HG03442 (cell line): Measurements from ENCODE around the gene HIRA.

Experiments used
- ATAC-seq: cut with Tn5 transposase; IDR thresholded peaks from one replicate; pipeline ENCODE4 v1.9.1; 2021; ENCODE audit warnings: mild to moderate bottlenecking, moderate library complexity; ENCODE audit not compliant: unreplicated experiment

HIRA gene

DNA sequence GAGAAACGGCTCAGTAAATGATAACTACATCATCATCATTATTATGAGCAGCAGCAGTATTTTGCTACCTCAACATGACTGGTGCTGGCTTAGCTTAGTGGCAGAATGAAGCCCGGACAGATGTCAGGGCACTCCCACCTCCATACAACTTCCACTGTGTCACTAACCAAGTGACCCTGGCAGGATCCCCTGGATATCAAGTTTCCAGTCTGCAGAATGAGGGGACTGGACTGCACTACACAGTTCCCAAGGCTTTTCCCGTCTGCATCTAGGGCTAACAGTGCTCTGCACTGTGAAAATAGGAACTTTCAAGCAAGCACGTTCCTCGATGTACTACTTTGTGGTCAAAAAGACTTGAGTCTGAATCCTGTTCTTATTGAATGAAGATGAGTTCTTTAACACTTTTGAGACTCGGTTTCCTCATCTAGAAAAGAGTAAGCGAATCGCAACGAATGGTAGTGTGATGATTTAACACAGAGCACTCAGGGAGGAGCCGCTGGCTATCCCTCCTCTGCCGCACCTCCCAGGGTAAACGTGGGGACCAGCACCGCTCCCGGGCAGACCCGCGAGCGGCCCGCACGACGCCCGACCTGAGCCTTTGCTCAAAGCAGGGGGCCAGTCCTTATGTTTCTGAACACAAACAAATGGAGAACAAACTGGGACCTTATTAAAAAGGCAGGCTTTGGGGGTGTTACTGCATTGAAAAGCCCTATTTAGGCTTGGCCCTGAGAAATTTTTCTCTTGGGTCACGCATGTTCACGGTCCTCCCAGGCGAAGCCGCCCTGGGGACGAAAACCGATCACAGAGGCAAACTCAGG, 140.9 kb downstream of the HIRA start:
- no peak for ATAC-seq

DNA sequence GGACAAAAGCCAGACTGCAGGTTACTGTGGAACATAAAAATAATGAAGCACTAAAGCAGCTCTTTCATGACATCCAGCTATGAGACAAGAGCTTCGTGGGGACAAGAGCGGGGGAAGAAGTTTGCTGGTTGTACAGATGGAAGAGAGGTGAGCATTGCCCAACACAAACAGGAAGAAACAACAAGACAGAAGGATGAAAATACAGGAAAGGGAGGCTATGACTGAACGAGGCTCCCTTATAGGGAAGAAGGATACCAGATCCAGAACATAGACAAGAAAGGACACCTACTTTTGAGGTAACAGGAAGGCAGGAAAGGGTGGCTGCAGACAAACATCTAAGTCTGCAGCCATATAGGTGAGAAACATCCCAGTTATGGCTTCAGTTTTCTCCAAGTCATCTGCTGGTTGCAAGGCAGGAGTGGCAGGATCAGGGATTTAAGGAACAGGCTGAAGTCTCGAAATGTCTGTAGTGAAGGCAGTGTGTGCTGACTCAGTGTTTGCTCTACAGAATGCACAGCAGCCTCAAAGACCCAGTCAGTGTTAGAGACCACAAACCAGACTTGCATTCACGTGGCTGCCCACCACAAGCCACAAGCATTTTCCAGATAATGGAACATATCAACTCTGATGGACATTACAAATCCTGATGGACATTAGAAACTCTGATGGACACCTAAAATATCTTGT, 141.9 kb downstream of the HIRA start:
- ATAC-seq = no peak

DNA sequence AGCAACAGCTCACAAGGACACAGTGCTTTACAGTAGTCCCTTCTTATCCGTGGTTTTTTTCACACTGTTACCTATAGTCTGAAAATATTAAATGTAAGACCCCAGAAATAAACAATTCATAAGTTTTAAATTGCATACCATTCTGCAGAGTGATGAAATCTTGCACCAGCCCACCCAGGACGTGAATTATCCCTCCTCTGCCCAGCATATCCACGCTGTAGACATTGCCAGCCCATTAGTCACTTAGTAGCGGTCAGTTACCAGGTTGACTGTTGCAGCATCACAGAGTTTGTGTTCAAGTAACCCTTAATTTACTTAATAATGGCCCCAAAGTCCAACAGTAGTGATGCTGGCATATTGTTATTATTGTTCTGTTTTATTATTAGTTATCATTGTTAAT, 143.6 kb downstream of the HIRA start:
- no peak for ATAC-seq

DNA sequence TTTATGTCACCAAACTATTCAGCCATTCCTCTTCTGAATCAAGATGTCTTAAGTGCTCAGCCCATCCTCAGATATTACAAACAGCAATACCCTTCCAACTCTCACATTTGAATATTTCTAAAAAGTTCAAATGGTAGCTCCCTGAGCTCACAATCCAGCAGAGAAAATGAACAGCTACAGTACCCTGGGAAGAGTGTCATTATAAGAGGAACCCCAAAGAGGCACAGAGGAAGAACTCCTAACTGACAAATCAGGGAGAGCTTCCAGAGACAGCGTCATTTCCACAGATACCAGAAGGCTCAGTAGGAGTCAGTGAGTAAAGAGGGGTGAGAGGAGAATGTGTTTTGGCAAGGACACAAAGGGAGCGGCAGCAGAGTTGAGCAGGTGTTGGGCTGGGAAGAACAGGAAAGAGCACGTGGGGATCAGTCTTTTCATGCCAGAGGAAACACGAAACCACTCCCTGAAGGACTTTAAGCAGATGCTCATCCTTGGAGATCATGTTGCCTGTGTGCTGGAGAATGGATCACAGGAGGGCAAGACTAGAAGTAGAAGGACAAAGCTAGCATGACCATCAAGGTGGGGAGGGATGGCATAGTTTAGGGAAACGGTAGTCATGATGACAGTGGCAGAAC, 144.3 kb downstream of the HIRA start:
- no peak for ATAC-seq

DNA sequence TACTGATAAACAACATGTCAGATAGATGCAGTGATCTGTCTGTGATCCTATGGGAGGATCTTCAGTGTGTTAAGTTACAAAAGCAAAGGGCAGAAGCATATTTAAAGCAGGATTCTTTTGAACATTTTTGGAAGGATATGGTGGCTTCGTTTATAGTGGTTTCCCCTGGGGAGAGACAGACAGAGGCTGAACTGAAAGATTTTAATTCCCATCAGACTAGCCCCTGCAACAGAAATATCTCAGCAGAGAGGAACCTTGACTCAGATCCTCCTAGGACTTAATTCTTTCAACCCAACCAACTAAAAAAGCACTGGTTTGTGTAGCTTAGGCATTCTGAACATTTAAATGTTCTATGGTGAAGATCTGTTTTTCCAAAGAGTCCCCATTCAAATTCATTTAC, 145.7 kb downstream of the HIRA start:
- ATAC-seq = no peak
